MM.1S (cell line): ENCODE results near the gene PLXNB1.

Source experiments
- CTCF ChIP-seq: fragments of 300-600 bp; sonication (generic); IDR thresholded peaks from 2 replicates; pipeline ENCODE4 v1.5.1; 2016; ENCODE audit warnings: antibody characterized with exemption, low read length, mixed read lengths
- EZH2 ChIP-seq: fragments of 300-600 bp; sonication (generic); optimal IDR thresholded peaks from 2 replicates; pipeline ENCODE3; 2017; ENCODE audit warnings: low read depth, mild to moderate bottlenecking, antibody characterized with exemption, low read length, mixed read lengths

- TF ChIP-seq CTCF: no peak
- TF ChIP-seq EZH2: no peak
Observed at GRCh38 chr3:48426944-48427629, 2.8 kb downstream of the PLXNB1 start.
